HepG2 (cell line): ENCODE measurements around the gene SPARC. TPM values are rescaled to one million over a fixed set of nuclear protein-coding genes. Genes with fewer than 3 reads are reported as not detected.

Experiments
- ATAC-seq: fragments of 200-7000 bp; cut with Tn5 transposase; 3 replicates; pipeline ENCODE4 v1.9.1; 2020; ENCODE audit warnings: mild to moderate bottlenecking, moderate library complexity
- BruUV-seq: library from RNA; stranded (reverse); fragments of 400-500 nt; replicated peaks from 2 replicates; lab custom pipeline; 2021; lab: Mats Ljungman, UMichigan
- CTCF ChIA-PET: fragments of 300-600 bp; formaldehyde crosslinking; extraction: SDS; loops from one replicate; lab custom pipeline; 2021; ENCODE audit warnings: low total read pairs, inconsistent platforms, low intra/inter-chr PET ratio; lab: Yijun Ruan, JAX
- POLR2A ChIA-PET: fragments of 350-600 bp; sonication (Branson Sonifier 250); formaldehyde crosslinking; loops from one replicate; lab custom pipeline; 2020; ENCODE audit warnings: antibody characterized with exemption, inconsistent platforms; lab: Yijun Ruan, JAX
- DNase-seq: peaks from one replicate; pipeline ENCODE4 v3.0.0-alpha.2; 2015; ENCODE audit warnings: low spot score
- FAIRE-seq: peaks from 3 replicates; lab custom pipeline; 2011; peaks lifted over from hg19 to GRCh38; lab: Jason Lieb, UNC
- H2AFZ ChIP-seq: one replicate; pipeline ENCODE4 v1.6.1; 2011; ENCODE audit warnings: low read length, inconsistent platforms
- H3K27ac ChIP-seq: fragments of 300-600 bp; 3 replicates; pipeline ENCODE4 v1.8.0; 2011; ENCODE audit warnings: mixed run types, mild to moderate bottlenecking, mixed read lengths, low read length, inconsistent platforms; ENCODE audit not compliant: insufficient read depth; ENCODE audit errors: extremely low read length
- H3K27me3 ChIP-seq, 2 experiments: fragments of 200-600 bp in 1 of 2; 2 replicates in 1 of 2; 3 replicates in 1 of 2; pipeline versions ENCODE4 v1.6.0 to v1.8.0; 2011; ENCODE audit warnings: low read length in 2 of 2, mild to moderate bottlenecking in 2 of 2, moderate library complexity in 2 of 2, inconsistent platforms in 1 of 2; ENCODE audit not compliant: insufficient read depth in 2 of 2, control insufficient read depth in 1 of 2
- H3K36me3 ChIP-seq, 2 experiments: fragments of 200-600 bp in 1 of 2; replicated peaks in 1 of 2; 2 replicates in 1 of 2; 3 replicates in 1 of 2; pipeline versions ENCODE4 v1.5.1 to v1.8.0; 2011; ENCODE audit warnings: low read length in 2 of 2, inconsistent platforms in 1 of 2; ENCODE audit not compliant: insufficient read depth in 2 of 2, control insufficient read depth in 1 of 2
- H3K4me1 ChIP-seq: 2 replicates; pipeline ENCODE4 v1.5.1; 2012; ENCODE audit warnings: low read length, inconsistent platforms; ENCODE audit not compliant: insufficient read depth
- H3K4me2 ChIP-seq: 2 replicates; pipeline ENCODE4 v1.6.0; 2011; ENCODE audit warnings: low read depth, low read length, inconsistent platforms
- H3K4me3 ChIP-seq, 3 experiments: fragments of 200-600 bp in 1 of 3; sonication (generic), shearing (Covaris generic) in 1 of 3; replicated peaks in 1 of 3; 2 replicates each; pipeline ENCODE4 v1.5.1; 2011 to 2016; ENCODE audit warnings: low read length in 3 of 3, inconsistent platforms in 2 of 3, low read depth in 2 of 3, mild to moderate bottlenecking in 2 of 3, control low read depth in 1 of 3, mixed read lengths in 1 of 3; ENCODE audit not compliant: insufficient read depth in 1 of 3
- H3K79me2 ChIP-seq: one replicate; pipeline ENCODE4 v1.6.1; 2011; ENCODE audit warnings: low read length, inconsistent platforms; ENCODE audit not compliant: insufficient read depth
- H3K9ac ChIP-seq: 2 replicates; pipeline ENCODE4 v1.6.0; 2011; ENCODE audit warnings: mild to moderate bottlenecking, low read depth, low read length, inconsistent platforms; ENCODE audit not compliant: insufficient read depth
- H3K9me3 ChIP-seq: 2 replicates; pipeline ENCODE4 v1.5.1; 2012; ENCODE audit warnings: mild to moderate bottlenecking, low read length
- H4K20me1 ChIP-seq: 2 replicates; pipeline ENCODE4 v1.6.0; 2011; ENCODE audit warnings: inconsistent platforms, mild to moderate bottlenecking, low read length, moderate library complexity; ENCODE audit not compliant: insufficient read depth
- FOXO4 ChIP-seq: sonication (generic); formaldehyde crosslinking; conservative IDR thresholded peaks from 2 replicates; pipeline ENCODE4 v1.8.1; 2023; ENCODE audit warnings: missing genetic modification reagents
- MYC ChIP-seq: sonication (generic); formaldehyde crosslinking; IDR thresholded peaks from 2 replicates; pipeline ENCODE4 v1.9.0; 2021; ENCODE audit warnings: missing genetic modification reagents, borderline replicate concordance
- NAIF1 ChIP-seq: sonication (generic); formaldehyde crosslinking; IDR thresholded peaks from 2 replicates; pipeline ENCODE4 v1.5.0; 2020; ENCODE audit warnings: mild to moderate bottlenecking, missing genetic modification reagents, borderline replicate concordance
- SMAD3 ChIP-seq: sonication (generic); formaldehyde crosslinking; IDR thresholded peaks from 2 replicates; pipeline ENCODE4 v1.4.0; 2020; ENCODE audit warnings: missing genetic modification reagents
- WGBS: methylation state at CpG from one replicate; pipeline ENCODE4 v1.1.6; 2017; ENCODE audit warnings: low lambda C conversion rate; 5-methylcytosine and 5-hydroxymethylcytosine counted together
- in situ Hi-C: cut with HindIII; loops from 2 replicates; pipeline ENCODE4 v1.10.0; 2017; ENCODE audit warnings: low pct_unique_long_range_greater_than_20kb; ENCODE audit not compliant: extremely low pct_ligation_motif_present
- intact Hi-C: fragments of 100-400 bp; cut with micrococcal nuclease; formaldehyde crosslinking; loops from one replicate; pipeline ENCODE4 v1.10.0; 2022; ENCODE audit not compliant: unreplicated experiment
- polyA plus RNA-seq, 8 experiments: library from polyadenylated mRNA; depleted of rRNA in 3 of 8; stranded (reverse) in 7 of 8; unstranded in 1 of 8; fragments of >200 nt; fragmentation: Illumina TruSeq in 4 of 8; extraction: Trizol in 4 of 8; gene quantifications; 2 replicates each; pipeline versions ENCODE4 v1.2.1 to v1.2.3, GENCODE V29; 2011 to 2016; ENCODE audit warnings: low read depth in 4 of 8, missing spikeins in 1 of 8, mixed read lengths in 1 of 8; ENCODE audit not compliant: insufficient read depth in 1 of 8
- total RNA-seq, 5 experiments: library from RNA; depleted of rRNA; stranded (reverse); fragments of >200 nt; fragmentation: Illumina TruSeq; extraction: Trizol; gene quantifications; 2 replicates each; pipeline ENCODE4 v1.2.3, GENCODE V29; 2016; ENCODE audit warnings: low read depth in 1 of 5
- TF ChIP-seq, protein P1 (sequence below): sonication (generic); formaldehyde crosslinking; IDR thresholded peaks from 2 replicates; pipeline ENCODE4 v1.5.0; 2020; ENCODE audit warnings: mild to moderate bottlenecking, missing genetic modification reagents, borderline replicate concordance

Gene SPARC
- total and polyA plus RNA-seq, 2 of the 13 experiments (the other 11 are each of a cell fraction or from before 2014, with no cell fraction given) = 76.7 to 192 TPM

DNA sequence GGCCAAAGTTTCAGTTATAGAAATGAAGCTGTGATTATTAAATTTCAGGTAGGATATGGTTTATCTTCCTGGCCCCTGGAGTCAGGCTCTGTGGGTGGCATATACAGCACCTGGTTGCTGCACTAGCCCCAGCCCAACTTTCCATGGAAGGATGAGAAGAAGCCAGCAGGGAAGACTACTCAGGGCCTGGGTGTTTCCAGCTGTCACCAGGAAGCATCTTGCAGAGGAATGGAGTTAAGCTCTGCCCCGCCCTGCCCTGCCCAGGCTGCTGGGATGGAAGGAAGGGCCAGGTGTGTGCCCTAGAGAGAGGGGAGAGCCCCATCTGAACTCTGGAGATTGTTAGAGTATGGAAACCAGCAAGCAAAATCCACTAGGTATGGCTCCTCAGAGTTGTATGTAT is 52.8 kb downstream of the SPARC start:
- Histone ChIP-seq H3K4me2 (no peak overlapping the region), H3K9ac (no peak overlapping the region), H3K27ac (no peak overlapping the region), H3K79me2 (no peaks in the 10 kb centered on the region), H3K9me3 (no peaks in the 10 kb centered on the region), H3K4me3 (no peak overlapping the region), H4K20me1 (no peaks in the 10 kb centered on the region), H3K36me3 (no peaks in the 10 kb centered on the region), H3K4me1 (peaks cover 15% of the 10 kb centered on the region), H2AFZ (no peak overlapping the region), H3K27me3 (peaks cover 5 to 35% of the 10 kb centered on the region in 2 experiments; a peak in 4 of 5 replicates)
- no TSS peak for BruUV-seq
- FAIRE-seq (no peak), ATAC-seq (no peak), DNase-seq (no peak)
- TF ChIP-seq SMAD3 (CRISPR knock-in tag) (no peak), NAIF1 (CRISPR knock-in tag) (no peak), FOXO4 (CRISPR knock-in tag) (no peak), MYC (CRISPR knock-in tag) (no peak)
- TF ChIP-seq, protein P1, sequence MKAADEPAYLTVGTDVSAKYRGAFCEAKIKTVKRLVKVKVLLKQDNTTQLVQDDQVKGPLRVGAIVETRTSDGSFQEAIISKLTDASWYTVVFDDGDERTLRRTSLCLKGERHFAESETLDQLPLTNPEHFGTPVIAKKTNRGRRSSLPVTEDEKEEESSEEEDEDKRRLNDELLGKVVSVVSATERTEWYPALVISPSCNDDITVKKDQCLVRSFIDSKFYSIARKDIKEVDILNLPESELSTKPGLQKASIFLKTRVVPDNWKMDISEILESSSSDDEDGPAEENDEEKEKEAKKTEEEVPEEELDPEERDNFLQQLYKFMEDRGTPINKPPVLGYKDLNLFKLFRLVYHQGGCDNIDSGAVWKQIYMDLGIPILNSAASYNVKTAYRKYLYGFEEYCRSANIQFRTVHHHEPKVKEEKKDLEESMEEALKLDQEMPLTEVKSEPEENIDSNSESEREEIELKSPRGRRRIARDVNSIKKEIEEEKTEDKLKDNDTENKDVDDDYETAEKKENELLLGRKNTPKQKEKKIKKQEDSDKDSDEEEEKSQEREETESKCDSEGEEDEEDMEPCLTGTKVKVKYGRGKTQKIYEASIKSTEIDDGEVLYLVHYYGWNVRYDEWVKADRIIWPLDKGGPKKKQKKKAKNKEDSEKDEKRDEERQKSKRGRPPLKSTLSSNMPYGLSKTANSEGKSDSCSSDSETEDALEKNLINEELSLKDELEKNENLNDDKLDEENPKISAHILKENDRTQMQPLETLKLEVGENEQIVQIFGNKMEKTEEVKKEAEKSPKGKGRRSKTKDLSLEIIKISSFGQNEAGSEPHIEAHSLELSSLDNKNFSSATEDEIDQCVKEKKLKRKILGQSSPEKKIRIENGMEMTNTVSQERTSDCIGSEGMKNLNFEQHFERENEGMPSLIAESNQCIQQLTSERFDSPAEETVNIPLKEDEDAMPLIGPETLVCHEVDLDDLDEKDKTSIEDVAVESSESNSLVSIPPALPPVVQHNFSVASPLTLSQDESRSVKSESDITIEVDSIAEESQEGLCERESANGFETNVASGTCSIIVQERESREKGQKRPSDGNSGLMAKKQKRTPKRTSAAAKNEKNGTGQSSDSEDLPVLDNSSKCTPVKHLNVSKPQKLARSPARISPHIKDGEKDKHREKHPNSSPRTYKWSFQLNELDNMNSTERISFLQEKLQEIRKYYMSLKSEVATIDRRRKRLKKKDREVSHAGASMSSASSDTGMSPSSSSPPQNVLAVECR (CRISPR knock-in tag) = no peak
- CTCF ChIA-PET = no interaction called here
- in situ Hi-C loops (no loop called here), intact Hi-C loops (no loop called here)
- WGBS = 14% methylated on average over 1 of the region's 1 CpG
- POLR2A ChIA-PET = no interaction called here
